HG02885 (cell line): Measurements from ENCODE around the gene SPOCK1.

ENCODE experiments used
- ATAC-seq: cut with Tn5 transposase; IDR thresholded peaks from one replicate; pipeline ENCODE4 v1.9.1; 2021; ENCODE audit warnings: mild to moderate bottlenecking; ENCODE audit not compliant: unreplicated experiment, poor library complexity

Gene SPOCK1

GRCh38 chr5:137450759-137451158 lies 48.4 kb downstream of the SPOCK1 start:
- ATAC-seq = no peak

GRCh38 chr5:137448868-137449267 lies 50.3 kb downstream of the SPOCK1 start:
- ATAC-seq = no peak

GRCh38 chr5:137446615-137447014 lies 52.5 kb downstream of the SPOCK1 start:
- no peak for ATAC-seq

- ATAC-seq = no peak
Measured at GRCh38 chr5:137446151-137446550, 53.0 kb downstream of the SPOCK1 start.

- no peak for ATAC-seq
Measured at GRCh38 chr5:137442660-137443059, 56.5 kb downstream of the SPOCK1 start.

GRCh38 chr5:137441476-137441875 lies 57.6 kb downstream of the SPOCK1 start:
- ATAC-seq = no peak

GRCh38 chr5:137440795-137441194 lies 58.3 kb downstream of the SPOCK1 start:
- ATAC-seq = no peak

- ATAC-seq = no peak
Measured at GRCh38 chr5:137439645-137440044, 59.5 kb downstream of the SPOCK1 start.

- ATAC-seq = no peak
Measured at GRCh38 chr5:137438932-137439331, 60.2 kb downstream of the SPOCK1 start.

- no peak for ATAC-seq
Measured at GRCh38 chr5:137437774-137438173, 61.4 kb downstream of the SPOCK1 start.

GRCh38 chr5:137433539-137433938 lies 65.6 kb downstream of the SPOCK1 start:
- ATAC-seq = no peak

- no peak for ATAC-seq
Measured at GRCh38 chr5:137432376-137432775, 66.8 kb downstream of the SPOCK1 start.

- no peak for ATAC-seq
Measured at GRCh38 chr5:137431051-137431450, 68.1 kb downstream of the SPOCK1 start.

- ATAC-seq = no peak
Measured at GRCh38 chr5:137415231-137415681, 83.9 kb downstream of the SPOCK1 start.

- ATAC-seq = no peak
Measured at GRCh38 chr5:137414112-137414755, 84.9 kb downstream of the SPOCK1 start.

- ATAC-seq = no peak
Measured at GRCh38 chr5:137412136-137412535, 87.0 kb downstream of the SPOCK1 start.

- ATAC-seq = no peak
Measured at GRCh38 chr5:137410234-137411010, 88.7 kb downstream of the SPOCK1 start.

- no peak for ATAC-seq
Measured at GRCh38 chr5:137409736-137410135, 89.4 kb downstream of the SPOCK1 start.

- no peak for ATAC-seq
Measured at GRCh38 chr5:137407090-137407489, 92.0 kb downstream of the SPOCK1 start.

GRCh38 chr5:137405393-137405792 lies 93.7 kb downstream of the SPOCK1 start:
- ATAC-seq = no peak

- no peak for ATAC-seq
Measured at GRCh38 chr5:137403869-137404268, 95.3 kb downstream of the SPOCK1 start.
